ENCODE measurements around the gene KCNA5.
A peak's percentile ranks its signal among the peaks of the same experiment; 100 is the strongest.

Gene KCNA5

GRCh38 chr12:5043589-5044419 lies at the start of gene KCNA5:
Gene KCNA5, plus strand, starts transcription at chr12:5043879. Its CDS starts 269 bp downstream, at chr12:5044148.
- no peak for DNase-seq (ENCODE audit: low read depth)

DNA sequence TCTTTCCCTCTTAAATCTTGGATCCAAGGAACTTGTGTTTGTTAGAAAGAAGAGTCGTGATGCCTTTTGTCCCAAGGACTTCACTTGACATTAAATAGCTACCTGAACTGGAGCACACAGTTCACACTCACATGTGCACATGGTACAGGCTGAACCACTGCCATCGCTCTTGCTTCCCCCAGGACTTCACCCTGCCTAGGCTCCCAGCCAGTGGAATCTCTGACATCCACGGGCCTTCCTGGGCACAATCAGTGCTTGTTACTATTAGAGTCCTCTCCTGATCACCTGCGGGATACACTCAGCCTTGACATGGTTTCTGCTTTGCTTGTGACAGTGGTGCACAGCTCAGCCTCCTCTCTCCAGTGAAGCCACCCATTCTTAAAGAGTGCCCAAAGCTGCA lies 49.1 kb upstream of the KCNA5 start:
- no peak for DNase-seq (ENCODE audit: low read depth)

DNA sequence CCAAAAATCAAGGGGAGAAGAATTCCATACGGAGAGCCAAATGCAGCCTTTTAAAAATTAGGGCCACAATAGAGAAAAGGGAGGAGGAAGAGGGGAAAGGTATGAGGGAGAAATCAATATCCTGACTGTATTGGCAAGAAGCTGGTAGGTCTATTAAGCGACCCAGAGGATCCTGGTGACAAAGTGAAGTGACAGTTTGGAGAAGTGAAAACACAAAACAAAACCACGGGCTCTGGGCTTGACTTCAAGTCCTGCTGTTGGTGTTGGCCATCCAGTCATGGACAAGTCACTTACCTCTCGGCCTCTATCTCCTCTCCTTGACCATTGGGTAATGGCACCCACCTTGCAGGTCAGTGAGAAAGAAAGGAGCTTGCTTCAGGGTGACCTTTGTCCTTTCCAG lies 47.0 kb upstream of the KCNA5 start:
- no peak for DNase-seq (ENCODE audit: low read depth)

DNA sequence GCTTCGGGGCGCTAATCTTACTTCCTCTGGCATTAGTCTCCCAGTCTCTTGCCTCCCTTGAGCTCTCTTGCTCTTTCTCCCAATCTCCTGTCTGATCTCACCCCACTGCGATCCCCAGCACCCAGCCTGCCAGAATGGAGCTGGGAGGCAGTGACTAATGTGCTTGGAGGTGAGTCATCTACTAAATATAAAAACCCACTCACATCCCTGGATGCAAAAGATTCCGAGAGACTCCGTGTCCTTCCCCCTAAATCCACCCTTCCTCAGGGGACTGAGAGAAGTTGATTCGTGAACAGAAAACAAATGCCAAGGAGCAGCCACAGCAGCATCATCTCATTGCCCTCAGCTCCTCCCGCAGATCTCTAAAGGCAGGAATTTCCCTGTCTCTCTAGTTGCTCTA lies 45.7 kb upstream of the KCNA5 start:
- no peak for DNase-seq (ENCODE audit: low read depth)

DNA sequence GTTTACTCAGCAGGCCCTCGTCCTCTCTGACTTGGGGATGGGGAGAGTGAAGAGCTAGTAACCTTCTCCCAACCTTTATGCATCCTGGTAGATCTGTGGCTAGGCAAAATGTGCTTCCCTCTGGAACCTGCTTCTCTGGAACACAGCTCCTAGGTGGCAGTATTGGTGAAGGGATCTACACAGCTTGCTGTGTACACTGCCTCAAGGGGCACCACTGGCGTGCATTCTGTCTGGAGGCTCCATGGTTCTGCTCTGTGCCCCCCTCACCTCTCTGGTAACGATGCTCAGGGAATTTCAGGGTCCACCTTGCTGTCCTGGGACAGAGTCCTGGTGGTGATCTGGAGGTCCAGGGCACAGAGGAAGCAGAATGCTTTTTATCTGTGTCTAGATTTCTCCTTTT lies 43.5 kb upstream of the KCNA5 start:
- DNase-seq (ENCODE audit: low read depth) = no peak

- DNase-seq (ENCODE audit: low read depth) = no peak
Observed at GRCh38 chr12:5000658-5001385, 42.9 kb upstream of the KCNA5 start.

- DNase-seq (ENCODE audit: low read depth) = no peak
Observed at GRCh38 chr12:5003025-5003666, 40.5 kb upstream of the KCNA5 start.

- DNase-seq (ENCODE audit: low read depth) = no peak
Observed at GRCh38 chr12:5008661-5009060, 35.0 kb upstream of the KCNA5 start.

DNA sequence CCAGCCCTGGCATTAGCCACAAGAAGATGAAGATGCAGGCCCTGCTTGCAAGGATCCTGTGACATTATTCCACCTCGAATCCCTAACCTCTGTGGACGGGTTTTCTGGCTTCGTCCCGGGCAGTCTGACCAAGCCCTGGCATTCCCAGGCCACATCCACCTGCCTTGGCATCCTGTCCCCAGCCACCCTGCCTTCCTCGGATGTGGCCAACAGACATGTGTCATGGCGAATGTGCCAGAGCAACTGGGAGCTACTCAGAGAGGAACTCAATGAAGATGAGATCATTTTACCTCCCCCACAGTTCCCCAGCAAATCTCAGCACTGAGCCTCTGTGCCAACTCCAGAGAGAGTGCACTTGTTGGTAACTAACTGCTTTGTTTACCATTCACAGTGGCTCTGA lies 33.5 kb upstream of the KCNA5 start:
- no peak for DNase-seq (ENCODE audit: low read depth)

DNA sequence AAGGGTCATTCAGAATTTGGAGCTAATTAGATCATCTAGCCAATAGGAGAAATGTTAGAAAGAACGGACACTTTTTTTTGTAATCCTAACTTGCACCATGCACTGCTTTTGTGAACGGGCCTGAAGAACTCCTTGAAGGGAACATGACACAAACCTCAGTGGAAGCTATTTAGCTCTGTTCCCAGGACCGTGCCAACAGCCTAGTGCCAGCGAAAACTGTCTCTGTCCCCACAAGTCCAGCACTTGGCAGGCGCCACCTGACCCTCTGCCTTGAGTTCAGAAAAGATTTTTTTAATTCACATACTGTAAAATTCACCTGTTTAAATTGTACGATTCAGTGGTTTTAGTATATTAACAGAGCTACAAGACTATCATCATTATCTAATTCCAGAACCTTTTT lies 31.3 kb upstream of the KCNA5 start:
- no peak for DNase-seq (ENCODE audit: low read depth)

- no peak for DNase-seq (ENCODE audit: low read depth)
Observed at GRCh38 chr12:5013266-5013730, 30.4 kb upstream of the KCNA5 start.

- no peak for DNase-seq (ENCODE audit: low read depth)
Observed at GRCh38 chr12:5014269-5014668, 29.4 kb upstream of the KCNA5 start.

GRCh38 chr12:5015711-5016492 lies 27.8 kb upstream of the KCNA5 start:
- no peak for DNase-seq (ENCODE audit: low read depth)

- no peak for DNase-seq (ENCODE audit: low read depth)
Observed at GRCh38 chr12:5016526-5016925, 27.2 kb upstream of the KCNA5 start.

GRCh38 chr12:5017638-5018348 lies 25.9 kb upstream of the KCNA5 start:
- no peak for DNase-seq (ENCODE audit: low read depth)

DNA sequence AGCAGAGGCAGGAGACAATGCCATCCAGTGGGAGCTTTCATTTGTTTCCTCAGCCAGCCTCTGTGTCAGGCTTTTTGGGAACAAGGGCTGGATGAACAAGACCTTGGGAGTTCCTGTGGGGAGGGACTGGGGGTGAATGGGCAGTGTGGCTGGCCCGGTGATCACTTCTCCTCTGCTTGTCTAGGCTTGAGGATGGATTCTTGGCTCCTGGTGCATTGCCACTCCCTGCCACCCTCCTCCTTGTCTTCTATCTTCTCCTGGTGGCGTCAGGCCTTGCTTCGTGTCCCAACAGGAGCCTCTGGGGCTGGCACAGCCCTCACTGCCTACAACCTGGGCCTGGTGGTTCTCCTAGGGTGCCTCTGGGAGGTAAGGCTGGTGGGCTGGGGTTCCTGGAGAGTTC lies 25.0 kb upstream of the KCNA5 start:
- DNase-seq (ENCODE audit: low read depth) = no peak

GRCh38 chr12:5022025-5022424 lies 21.7 kb upstream of the KCNA5 start:
- DNase-seq (ENCODE audit: low read depth) = no peak

GRCh38 chr12:5022465-5023061 lies 21.1 kb upstream of the KCNA5 start:
- DNase-seq (ENCODE audit: low read depth) = peak; percentile 16

- no peak for DNase-seq (ENCODE audit: low read depth)
Observed at GRCh38 chr12:5023842-5024241, 19.8 kb upstream of the KCNA5 start.

- no peak for DNase-seq (ENCODE audit: low read depth)
Observed at GRCh38 chr12:5026342-5026938, 17.2 kb upstream of the KCNA5 start.

Measured in activated T-cell treated with anti-CD3 and anti-CD28 coated beads for 24 hours (primary cell).